Thyroid gland (tissue), 4 donors: ENCODE results near the gene SRPK1.

Source experiments
- POLR2A ChIP-seq, 2 donors: fragments of 450-650 bp; IDR thresholded peaks; one replicate each; pipeline ENCODE4 v1.6.1; 2017; ENCODE audit warnings: antibody characterized with exemption in 2 of 2, mild to moderate bottlenecking in 2 of 2, moderate library complexity in 1 of 2
- TF ChIP-seq, protein P1 (sequence below), 6 experiments: fragments of 200-600 bp in 3 of 6; fragments of 450-650 bp in 3 of 6; sonication (generic) in 3 of 6; IDR thresholded peaks; one replicate each; pipeline ENCODE4 v1.5.1; 2016 to 2019; ENCODE audit warnings: antibody characterized with exemption in 6 of 6, mild to moderate bottlenecking in 2 of 6, inconsistent platforms in 1 of 6, moderate library complexity in 1 of 6

DNA sequence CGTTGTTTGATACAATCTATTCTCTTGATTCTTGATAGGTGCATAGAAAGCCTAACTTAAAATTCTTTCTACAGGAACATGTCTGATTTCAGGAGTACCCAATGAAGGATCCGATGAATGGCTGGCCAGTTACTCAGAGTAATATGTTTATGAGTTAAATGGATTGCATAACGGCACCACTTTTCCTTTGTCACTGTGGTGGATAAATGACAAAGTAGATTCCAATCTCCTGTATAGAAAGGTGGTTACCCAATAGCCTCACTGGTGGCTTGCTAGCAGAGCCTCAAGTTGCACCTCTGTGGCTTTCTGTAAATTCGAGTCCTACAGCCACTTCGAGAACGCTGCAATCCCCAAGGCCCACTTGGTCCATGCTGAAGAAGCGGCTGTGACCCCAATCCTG lies 87.4 kb downstream of the SRPK1 start:
- TF ChIP-seq, protein P1, sequence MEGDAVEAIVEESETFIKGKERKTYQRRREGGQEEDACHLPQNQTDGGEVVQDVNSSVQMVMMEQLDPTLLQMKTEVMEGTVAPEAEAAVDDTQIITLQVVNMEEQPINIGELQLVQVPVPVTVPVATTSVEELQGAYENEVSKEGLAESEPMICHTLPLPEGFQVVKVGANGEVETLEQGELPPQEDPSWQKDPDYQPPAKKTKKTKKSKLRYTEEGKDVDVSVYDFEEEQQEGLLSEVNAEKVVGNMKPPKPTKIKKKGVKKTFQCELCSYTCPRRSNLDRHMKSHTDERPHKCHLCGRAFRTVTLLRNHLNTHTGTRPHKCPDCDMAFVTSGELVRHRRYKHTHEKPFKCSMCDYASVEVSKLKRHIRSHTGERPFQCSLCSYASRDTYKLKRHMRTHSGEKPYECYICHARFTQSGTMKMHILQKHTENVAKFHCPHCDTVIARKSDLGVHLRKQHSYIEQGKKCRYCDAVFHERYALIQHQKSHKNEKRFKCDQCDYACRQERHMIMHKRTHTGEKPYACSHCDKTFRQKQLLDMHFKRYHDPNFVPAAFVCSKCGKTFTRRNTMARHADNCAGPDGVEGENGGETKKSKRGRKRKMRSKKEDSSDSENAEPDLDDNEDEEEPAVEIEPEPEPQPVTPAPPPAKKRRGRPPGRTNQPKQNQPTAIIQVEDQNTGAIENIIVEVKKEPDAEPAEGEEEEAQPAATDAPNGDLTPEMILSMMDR (IDR thresholded peaks at IDR 0.05): no peak
- no peak for TF ChIP-seq POLR2A (IDR thresholded peaks at IDR 0.05)
